Hematopoietic multipotent progenitor cell treated with erythropoietin and hydrocortisone succinate and interleukin-3 and kit ligand, for 6 days (in vitro differentiated cells): ENCODE results near the gene COPE.

Experiments
- DNase-seq: peaks from one replicate; pipeline ENCODE4 v3.0.0-alpha.2; 2015

Gene COPE

DNA sequence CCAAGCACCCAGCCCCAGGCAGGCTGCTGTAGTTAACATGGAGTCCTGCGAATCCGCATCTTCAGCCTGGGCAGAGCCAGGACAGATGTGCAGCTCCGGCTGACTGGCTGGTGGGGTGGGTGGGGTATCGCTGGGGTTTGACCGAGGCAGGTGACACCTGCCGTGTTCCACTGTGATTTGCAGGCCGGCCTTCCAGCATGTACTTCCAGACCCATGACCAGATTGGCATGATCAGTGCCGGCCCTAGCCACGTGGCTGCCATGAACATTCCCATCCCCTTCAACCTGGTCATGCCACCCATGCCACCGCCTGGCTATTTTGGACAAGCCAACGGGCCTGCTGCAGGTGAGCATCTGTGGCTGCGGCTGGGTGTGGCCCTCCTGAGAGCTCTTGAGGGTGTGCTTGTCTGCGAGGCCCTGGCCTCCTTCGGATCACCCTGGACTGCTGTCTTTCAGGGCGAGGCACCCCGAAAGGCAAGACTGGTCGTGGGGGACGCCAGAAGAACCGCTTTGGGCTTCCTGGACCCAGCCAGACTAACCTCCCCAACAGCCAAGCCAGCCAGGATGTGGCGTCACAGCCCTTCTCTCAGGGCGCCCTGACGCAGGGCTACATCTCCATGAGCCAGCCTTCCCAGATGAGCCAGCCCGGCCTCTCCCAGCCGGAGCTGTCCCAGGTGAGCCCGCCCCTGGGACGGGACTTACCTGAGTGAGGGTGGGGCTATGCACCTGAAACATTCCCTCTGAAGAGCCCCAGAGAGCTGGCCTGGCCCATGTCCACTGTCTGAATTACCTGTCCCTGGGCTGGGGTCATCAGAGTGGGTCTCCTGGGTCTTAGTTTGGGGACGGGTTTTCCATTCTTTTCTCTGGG lies 53.8 kb downstream of the COPE start:
- DNase-seq = no peak

DNA sequence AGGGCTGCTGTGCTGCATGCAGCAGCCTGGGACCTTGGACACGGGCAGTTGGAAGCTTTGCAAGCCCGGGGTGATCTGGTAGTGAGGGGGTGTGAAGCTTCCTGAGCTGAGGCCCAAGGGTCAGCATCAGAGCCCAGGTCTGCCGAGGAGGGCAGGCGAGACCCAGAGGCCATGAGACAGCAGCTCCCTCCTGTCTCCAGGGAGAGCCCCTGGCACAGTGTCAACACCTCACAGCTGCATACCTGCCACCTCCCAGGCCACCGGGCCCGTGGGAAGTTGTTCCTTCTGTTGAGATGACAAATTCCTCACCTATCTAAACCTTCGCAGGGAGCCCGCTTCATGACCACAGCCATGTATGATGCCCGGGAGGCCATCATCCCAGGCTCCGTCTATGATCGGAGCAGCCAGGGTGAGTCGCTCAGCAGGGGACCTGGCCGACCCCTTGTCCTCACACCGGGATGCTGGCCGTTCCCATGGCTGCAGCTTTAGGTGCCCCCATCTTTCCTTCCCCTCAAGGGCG lies 55.3 kb downstream of the COPE start:
- no peak for DNase-seq

DNA sequence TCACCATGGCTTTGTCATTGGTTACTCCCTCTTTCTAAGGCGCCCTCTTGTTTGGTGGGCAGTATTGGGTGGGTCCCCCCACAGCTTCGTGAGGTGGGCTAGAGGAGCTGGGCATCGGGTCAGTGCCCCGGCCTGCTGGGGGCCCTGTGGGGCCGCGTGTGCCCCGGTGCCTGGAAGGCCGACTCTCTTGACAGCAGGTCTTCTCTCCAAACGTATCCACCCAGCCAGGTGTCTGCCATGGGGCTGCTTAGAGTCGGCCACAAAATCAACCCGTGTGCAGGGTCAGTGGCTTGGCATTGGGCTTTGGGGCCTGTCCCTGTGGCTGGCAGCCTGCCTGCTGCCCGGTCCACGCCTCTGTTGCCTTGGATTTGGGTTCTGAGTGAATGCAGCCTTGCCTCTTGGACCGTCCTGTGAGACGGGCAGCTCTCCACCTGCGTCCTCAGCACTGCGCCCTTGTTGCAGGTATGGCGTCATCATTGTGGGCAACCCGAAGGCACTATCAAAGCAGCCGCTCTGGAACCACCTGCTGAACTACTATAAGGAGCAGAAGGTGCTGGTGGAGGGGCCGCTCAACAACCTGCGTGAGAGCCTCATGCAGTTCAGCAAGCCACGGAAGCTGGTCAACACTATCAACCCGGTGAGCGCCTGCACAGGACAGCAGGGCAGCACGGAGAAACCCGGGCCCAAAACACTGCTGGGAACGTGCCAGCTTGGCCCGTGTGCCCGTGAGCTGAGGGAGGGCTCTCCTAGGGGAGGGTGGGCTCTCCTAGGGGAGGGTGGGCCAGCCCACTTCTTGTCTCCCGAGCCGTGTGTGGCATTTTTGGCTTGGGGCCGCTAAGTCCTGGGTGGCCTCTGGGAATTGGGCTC lies 56.0 kb downstream of the COPE start:
- no peak for DNase-seq

DNA sequence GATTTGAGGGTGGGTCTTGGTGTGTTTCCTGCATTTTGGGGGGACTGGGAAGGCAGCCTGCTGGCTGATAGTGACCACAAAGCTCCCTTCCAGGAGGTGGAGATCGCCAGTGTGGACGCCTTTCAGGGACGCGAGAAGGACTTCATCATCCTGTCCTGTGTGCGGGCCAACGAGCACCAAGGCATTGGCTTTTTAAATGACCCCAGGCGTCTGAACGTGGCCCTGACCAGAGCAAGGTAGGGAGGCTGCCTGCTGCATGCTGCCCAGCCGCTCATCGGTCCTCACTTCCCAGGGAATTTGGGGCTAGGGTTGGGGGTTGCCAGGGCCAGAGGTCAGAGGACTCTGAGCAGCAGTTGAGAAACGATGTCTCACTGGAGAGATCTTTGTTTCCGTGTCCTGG lies 57.3 kb downstream of the COPE start:
- no peak for DNase-seq

DNA sequence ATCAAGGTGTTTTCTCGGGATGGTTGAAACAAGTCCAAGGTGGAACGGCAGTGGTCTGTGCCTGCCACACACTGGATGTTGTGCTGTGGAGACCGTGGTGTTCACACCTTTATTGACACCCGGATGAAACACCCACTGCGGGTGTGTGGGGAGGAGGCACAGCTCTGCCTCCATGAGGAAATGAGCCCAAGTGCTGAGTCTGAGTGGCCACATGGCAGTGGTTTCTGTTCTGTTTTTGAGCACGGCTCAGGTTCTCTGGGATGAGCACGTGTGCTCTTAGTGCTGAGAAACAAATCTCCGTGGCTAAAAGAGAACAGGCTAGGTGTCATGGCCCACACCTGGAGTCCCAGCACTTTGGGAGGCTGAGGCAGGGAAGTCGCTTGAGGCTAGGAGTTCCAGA lies 58.0 kb downstream of the COPE start:
- no peak for DNase-seq

DNA sequence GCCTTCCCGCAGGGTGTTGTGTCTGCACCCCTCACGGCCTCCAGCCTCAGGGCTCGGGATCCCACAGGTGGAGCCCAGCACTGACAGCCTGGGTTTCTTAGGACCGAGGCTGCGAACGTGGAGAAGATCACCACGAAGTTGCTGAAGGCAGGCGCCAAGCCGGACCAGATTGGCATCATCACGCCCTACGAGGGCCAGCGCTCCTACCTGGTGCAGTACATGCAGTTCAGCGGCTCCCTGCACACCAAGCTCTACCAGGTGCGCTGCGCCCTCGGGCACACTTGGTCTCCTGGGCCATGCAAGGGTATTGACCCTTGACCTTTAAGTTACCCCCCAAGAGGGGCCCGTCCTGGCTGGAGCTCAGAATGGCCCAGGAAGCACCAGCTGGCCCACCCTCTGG lies 58.5 kb downstream of the COPE start:
- DNase-seq = no peak

DNA sequence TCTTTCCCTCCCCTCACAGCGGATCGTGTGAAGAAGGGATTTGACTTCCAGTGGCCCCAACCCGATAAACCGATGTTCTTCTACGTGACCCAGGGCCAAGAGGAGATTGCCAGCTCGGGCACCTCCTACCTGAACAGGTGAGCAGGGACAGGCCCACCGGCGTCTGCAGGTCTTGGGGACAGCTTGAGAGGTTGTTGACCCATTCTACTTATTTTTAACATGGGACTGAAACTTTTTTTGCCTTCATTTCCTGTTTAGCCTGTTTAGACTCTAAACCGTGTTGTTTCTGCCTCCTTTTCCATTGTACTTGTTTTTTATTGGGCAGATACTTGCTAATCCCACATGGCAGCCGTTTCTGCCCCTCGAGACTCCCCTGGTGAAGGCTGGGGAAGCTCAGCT lies 58.9 kb downstream of the COPE start:
- no peak for DNase-seq

DNA sequence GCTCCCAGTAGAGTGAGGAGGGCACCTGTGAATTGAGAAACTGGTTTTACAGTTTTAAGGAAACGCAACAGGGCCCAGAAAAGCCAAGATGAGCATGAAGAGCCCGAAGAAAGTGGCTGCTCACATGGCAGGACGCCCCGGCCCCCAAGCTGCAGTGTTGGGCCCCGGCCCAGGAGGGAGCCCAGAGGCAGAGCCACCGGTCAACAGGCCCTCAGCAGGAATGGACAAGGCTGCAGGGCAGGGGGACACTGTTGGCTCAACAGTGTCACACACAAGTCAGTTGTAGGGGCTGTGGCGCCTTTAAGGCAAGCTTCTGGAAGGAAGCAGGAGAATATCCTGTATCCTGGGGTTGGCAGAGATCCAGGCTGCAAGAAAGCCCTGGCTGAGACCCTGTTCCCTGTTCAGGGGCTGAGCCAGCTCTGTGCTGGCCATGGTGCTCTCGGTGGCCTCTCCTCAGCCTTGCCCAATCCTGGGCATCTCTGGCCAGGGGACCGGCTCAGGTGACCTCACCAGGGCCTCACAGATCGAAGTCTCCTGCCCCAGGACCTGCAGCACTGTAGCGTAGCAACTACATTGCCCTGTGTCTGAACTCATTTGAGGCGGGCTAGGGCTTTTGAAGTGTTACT lies 59.4 kb downstream of the COPE start:
- no peak for DNase-seq

DNA sequence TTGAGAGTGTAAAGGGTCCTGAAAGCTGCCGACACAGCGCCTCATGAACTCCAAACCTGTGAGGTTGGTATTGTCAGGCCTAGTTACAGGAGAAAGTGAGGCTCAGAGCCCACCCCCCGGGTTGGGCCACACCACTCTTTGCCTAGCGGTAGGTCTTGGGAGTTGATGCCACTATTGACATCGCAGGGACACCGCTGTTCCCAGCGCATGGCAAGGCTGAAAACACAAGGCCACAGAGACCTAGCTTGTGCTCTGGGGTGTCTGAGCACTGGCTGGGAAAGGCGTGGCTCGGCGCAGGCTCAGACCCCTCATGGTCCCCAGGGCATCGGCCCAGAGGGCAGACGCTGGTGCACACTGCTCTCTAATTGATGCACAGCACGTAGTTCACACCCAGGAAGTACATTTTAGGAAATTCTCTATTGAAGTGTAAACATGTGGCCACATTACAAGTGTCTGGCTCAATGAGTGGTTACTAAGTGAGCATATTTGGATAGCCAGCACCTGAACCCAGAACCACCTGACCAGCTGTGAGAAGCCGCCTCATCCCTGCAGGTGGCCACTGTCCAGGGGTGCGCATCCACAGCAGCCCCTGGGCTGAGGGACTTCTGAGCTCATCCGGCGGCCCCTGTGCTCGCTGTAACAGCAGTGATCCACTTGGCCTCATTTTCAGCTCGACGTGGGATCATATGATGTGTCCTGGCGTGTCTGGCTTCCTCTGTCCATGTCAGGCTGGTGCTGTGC lies 60.1 kb downstream of the COPE start:
- no peak for DNase-seq

DNA sequence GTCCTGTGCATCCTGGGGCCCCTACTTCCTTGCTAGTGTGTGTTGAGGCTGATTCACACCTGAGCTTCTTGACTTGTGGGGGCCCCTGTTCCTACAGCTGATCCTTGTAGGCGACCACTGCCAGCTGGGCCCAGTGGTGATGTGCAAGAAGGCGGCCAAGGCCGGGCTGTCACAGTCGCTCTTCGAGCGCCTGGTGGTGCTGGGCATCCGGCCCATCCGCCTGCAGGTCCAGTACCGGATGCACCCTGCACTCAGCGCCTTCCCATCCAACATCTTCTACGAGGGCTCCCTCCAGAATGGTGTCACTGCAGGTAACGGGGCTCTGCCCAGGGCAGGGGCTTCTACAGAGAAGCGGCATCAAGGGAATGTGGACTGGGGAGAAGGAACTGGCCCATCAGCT lies 62.0 kb downstream of the COPE start:
- no peak for DNase-seq

DNA sequence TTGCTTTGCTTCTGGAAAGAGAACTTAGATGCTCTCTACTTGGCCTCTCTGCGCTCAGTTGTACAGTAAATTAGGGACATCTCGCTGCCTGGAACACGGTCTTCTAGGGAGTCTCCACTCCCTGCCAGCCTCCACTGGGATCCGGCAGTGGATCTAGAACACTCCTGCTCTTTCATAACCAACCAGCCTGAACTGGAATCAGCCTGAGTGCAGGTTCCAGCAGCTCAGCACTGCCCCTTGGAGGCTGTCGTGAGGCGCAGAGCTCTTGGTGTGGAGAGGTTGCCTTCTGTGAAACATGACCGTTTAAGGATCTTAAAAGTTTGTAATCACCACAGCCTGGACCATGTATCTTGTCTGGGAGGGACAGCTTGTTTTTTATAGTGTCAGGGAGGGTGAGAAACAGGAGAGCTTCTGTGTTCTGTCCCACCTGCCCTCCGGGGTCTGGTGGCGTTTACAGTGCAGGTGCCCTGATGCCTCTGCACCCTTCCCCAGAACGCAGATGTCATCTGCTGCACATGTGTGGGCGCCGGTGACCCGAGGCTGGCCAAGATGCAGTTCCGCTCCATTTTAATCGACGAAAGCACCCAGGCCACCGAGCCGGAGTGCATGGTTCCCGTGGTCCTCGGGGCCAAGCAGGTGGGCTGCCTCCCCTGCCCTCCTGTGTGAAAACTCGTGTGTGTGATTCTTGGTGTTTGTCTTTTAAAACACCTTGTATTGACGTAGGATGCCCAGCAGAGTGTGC lies 62.6 kb downstream of the COPE start:
- peak; percentile 26 for DNase-seq

DNA sequence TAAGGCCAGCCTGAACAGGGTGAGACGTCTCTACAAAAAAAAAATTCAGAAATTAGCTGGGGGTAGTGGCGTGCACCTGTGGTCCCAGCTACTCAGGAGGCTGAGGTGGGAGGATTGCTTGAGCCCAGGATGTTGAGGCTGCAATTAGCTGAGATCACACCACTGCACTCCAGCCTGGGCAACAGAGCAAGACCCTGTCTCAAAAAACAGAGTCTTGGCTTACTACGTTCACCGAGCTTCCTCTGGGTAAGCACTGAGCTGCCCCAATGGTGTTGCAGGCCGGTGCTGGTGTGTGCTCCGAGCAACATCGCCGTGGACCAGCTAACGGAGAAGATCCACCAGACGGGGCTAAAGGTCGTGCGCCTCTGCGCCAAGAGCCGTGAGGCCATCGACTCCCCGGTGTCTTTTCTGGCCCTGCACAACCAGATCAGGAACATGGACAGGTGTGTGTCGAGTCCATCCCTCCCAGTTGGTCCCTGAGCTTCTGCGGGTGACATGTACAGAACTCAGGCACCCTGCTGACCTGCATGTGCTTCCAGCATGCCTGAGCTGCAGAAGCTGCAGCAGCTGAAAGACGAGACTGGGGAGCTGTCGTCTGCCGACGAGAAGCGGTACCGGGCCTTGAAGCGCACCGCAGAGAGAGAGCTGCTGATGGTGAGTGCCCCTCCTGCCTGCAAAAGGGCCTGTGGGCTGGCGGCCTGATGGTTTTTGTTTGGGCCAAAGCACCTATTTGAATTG lies 63.4 kb downstream of the COPE start:
- DNase-seq = no peak

DNA sequence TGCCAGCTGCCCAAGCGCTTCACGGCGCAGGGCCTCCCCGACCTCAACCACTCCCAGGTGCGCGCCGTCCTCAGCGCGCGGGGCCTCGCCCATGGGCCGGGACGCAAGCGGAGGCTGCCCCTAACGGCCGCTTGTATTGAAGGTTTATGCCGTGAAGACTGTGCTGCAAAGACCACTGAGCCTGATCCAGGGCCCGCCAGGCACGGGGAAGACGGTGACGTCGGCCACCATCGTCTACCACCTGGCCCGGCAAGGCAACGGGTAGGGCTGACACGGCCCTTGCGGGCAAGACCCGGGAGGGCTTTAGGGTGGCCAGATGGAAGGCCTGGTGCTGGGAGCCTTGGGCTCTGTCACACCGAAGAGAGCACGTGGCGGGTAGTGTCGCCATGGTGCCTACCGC lies 64.2 kb downstream of the COPE start:
- DNase-seq = no peak

DNA sequence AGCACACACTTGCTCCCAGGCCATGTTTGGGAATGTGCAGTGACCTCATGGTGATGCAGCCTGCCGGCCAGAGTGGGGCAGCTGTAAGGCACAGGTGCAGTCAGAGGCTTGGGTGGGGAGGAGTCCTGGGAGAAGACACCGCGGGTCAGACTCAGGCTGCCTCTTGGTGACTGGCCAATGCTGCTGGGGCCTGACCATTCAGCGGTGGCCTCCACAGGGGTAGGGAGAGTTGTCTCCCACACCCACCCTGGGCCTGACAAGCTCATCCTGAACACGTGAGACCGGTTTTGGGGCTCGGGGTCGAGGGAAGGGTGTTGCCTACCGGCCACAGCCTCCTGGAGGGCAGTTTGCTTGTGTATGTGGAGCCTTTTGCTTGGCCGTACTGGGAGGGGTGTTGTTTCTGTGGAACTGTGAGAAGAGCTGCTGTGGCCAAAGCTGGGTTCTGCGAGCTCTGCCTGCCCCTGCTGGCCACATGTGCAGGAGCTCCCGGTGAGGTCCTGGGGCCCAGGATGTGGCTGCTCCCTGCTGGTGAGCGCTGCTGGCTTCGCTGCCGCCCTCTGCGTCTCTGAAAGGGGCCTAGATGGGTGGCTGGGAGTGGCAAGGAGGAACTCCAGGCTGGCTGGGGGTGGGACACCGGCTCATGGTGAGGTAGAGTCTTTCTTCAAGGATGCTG lies 65.3 kb downstream of the COPE start:
- DNase-seq = no peak

DNA sequence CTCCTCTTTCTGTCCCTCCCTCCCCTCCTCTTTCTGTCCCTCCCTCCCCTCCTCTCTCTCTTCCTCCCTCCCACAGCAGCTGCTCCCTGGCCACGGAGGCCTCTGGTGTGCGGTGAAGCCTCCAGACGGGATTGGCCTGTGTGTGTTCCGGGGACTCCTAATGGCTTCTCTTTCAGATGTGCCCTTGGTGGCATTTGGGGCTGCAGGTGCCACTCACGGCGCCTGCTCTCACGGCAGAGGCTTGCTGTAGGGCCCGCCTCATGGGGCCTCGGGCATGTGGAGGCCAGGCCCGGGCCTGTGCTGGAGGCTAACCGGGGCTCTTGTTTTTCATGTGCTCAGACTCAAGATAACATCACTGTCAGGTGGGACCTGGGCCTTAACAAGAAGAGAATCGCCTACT lies 66.5 kb downstream of the COPE start:
- no peak for DNase-seq

DNA sequence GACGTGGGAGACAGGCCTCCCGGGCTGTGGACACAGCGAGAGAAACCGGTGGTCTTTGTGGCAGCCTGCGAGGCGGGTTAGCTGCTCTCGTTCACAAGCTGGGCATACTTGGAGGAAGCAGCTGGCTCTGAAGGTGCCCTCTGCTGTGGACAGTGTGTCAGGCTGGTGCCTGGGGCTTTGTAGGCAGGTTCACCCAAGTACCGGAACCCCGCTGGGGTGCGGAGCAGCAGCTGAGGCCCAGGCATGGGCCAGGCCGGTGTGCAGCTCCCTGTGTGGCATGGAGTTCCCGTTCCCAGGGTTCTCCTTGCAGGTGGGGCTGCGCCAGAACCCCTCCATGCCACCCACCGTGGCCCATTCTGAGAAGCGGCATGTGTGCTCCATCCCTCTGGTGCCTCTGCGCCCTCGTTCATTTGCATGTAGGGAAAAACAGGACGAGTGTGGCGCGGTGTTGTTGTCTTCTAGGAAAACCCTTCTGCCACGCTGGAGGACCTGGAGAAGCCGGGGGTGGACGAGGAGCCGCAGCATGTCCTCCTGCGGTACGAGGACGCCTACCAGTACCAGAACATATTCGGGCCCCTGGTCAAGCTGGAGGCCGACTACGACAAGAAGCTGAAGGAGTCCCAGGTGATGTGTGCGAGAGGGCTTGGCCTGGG lies 67.4 kb downstream of the COPE start:
- DNase-seq = no peak

DNA sequence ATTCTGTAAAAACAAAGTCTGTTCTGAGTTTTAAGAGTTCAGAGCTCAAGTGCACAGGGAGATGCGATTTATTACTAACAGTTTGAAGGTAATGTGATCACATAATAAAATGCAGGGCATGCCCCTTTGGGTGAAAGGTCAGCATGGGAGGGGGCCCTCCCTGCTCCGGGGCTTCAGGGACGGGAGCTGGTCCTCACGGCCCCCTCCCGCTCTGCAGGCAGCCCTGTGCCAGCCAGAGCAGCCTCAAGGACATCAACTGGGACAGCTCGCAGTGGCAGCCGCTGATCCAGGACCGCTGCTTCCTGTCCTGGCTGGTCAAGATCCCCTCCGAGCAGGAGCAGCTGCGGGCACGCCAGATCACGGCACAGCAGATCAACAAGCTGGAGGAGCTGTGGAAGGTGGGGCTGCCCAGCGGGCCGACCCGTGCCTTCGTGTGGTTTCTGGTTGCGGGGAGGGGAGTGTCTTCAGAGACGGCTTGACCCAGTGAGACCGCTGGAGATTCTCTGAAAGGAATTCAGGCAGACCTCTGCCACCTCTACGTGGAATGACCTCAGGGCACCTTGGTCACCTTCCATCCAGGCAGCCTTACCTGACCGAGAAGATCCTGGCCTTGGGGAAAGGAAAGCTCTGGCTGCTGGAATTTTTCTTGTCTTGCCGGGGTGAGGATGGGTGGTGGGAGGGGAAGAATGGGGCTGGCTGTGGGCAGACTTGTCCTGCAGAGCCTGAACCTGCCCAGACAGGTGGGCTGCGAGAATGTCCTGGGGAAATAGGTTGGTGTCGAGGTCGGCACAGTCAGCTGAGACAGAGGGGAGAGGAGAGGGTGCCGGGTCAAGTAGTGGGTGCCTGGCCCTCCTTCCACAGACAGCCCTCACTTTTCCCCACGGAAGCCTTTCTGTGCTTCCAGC lies 68.5 kb downstream of the COPE start:
- no peak for DNase-seq

DNA sequence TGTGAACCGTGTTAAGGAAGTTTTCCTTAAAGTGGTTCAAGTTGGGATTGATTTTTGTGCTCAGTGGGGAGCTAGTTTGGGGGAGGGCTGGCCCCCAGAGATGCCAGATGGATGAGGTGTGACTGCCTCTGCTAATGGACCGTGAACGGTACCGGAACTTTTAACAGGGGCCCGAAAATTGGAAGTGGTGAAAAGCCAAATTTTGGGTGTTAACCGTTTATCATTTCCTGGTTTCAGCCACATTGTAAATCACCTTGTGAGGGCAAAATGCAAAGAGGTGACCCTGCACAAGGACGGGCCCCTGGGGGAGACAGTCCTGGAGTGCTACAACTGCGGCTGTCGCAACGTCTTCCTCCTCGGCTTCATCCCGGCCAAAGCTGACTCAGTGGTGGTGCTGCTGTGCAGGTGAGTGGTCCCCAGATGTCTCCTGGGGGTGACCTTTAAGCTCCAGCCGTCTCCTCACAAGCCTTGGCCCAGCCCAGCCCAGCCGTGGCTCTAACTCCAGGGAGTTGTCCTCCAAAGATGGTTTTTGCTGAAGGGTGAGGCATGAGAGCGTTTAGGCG lies 69.3 kb downstream of the COPE start:
- no peak for DNase-seq
